ENCODE results near the gene XPNPEP2. TPM values are rescaled to one million over a fixed set of nuclear protein-coding genes. Genes with fewer than 3 reads are reported as not detected.
A peak's percentile ranks its signal among the peaks of the same experiment; 100 is the strongest.

The XPNPEP2 gene
- total RNA-seq, 1 donor from 2014 or later, result not detected

GRCh38 chrX:129698150-129698549 lies 40.6 kb upstream of the XPNPEP2 start:
- no peaks in the 10 kb centered on the region for H3K4me1 Mint-ChIP-seq (ENCODE audit: low read depth, unreplicated experiment)

GRCh38 chrX:129700536-129700935 lies 38.2 kb upstream of the XPNPEP2 start:
- DNase-seq (ENCODE audit: low read depth), result no peak
- Histone ChIP-seq H3K4me1 (ENCODE audit: insufficient read depth, low read length) (no peaks in the 10 kb centered on the region), H3K4me3 (ENCODE audit: insufficient read depth, low read depth, low read length) (no peak overlapping the region), H2AFZ (ENCODE audit: low read depth, low read length) (no peak overlapping the region), H4K20me1 (ENCODE audit: insufficient read depth, low read length) (no peaks in the 10 kb centered on the region), H3K9me3 (ENCODE audit: insufficient read depth, low read depth, low read length) (no peaks in the 10 kb centered on the region), H3K27me3 (ENCODE audit: insufficient read depth, low read length) (no peaks in the 10 kb centered on the region), H3K9ac (ENCODE audit: low read length) (no peak overlapping the region), H3K36me3 (ENCODE audit: insufficient read depth, low read length) (no peaks in the 10 kb centered on the region), H3K27ac (ENCODE audit: low read depth, low read length) (no peak overlapping the region), H3K79me2 (ENCODE audit: insufficient read depth, low read length) (no peaks in the 10 kb centered on the region), H3K4me2 (ENCODE audit: low read length) (no peak overlapping the region)
- Mint-ChIP-seq H3K9me3 (ENCODE audit: unreplicated experiment) (no peaks in the 10 kb centered on the region), H3K4me3 (ENCODE audit: unreplicated experiment) (no peak overlapping the region), H3K27me3 (ENCODE audit: low read depth, unreplicated experiment) (peaks cover 25% of the 10 kb centered on the region), H3K27ac (ENCODE audit: unreplicated experiment) (no peak overlapping the region), H3K4me1 (ENCODE audit: low read depth, unreplicated experiment) (no peaks in the 10 kb centered on the region), H3K36me3 (ENCODE audit: low read depth, unreplicated experiment) (no peaks in the 10 kb centered on the region)
- TF ChIP-seq CTCF (IDR thresholded peaks at IDR 0.05; ENCODE audit: insufficient read depth, low read depth, low read length) (no peak), EZH2 (IDR thresholded peaks at IDR 0.05; ENCODE audit: insufficient read depth, low read length) (no peak)
- no peak for FAIRE-seq

More at GRCh38 chrX:129698150-129698549, 40.6 kb upstream of the XPNPEP2 start:
- no peak for FAIRE-seq
- TF ChIP-seq EZH2 (IDR thresholded peaks at IDR 0.05; ENCODE audit: insufficient read depth, low read length), result no peak
- no peak for TF ChIP-seq CTCF (IDR thresholded peaks at IDR 0.05; ENCODE audit: insufficient read depth, low read depth, low read length)
- H2AFZ ChIP-seq (ENCODE audit: low read depth, low read length), result no peak overlapping the region
- no peak overlapping the region for H3K4me3 ChIP-seq (ENCODE audit: insufficient read depth, low read depth, low read length)
- H3K27ac ChIP-seq (ENCODE audit: low read depth, low read length), result no peak overlapping the region
- DNase-seq (ENCODE audit: low read depth), result no peak
- H3K36me3 ChIP-seq (ENCODE audit: insufficient read depth, low read length), result no peaks in the 10 kb centered on the region
- H3K36me3 Mint-ChIP-seq (ENCODE audit: low read depth, unreplicated experiment), result no peaks in the 10 kb centered on the region
- peaks cover 17% of the 10 kb centered on the region for H3K27me3 Mint-ChIP-seq (ENCODE audit: low read depth, unreplicated experiment)
- no peak overlapping the region for H3K9ac ChIP-seq (ENCODE audit: low read length)
- no peaks in the 10 kb centered on the region for H3K79me2 ChIP-seq (ENCODE audit: insufficient read depth, low read length)
- no peaks in the 10 kb centered on the region for H3K4me1 ChIP-seq (ENCODE audit: insufficient read depth, low read length)
- no peaks in the 10 kb centered on the region for H3K9me3 Mint-ChIP-seq (ENCODE audit: unreplicated experiment)
- H3K4me3 Mint-ChIP-seq (ENCODE audit: unreplicated experiment), result no peak overlapping the region
- H3K4me2 ChIP-seq (ENCODE audit: low read length), result no peak overlapping the region
- no peaks in the 10 kb centered on the region for H4K20me1 ChIP-seq (ENCODE audit: insufficient read depth, low read length)
- no peaks in the 10 kb centered on the region for H3K9me3 ChIP-seq (ENCODE audit: insufficient read depth, low read depth, low read length)
- no peak overlapping the region for H3K27ac Mint-ChIP-seq (ENCODE audit: unreplicated experiment)
- no peaks in the 10 kb centered on the region for H3K27me3 ChIP-seq (ENCODE audit: insufficient read depth, low read length)

GRCh38 chrX:129701624-129702069 lies 37.1 kb upstream of the XPNPEP2 start:
- H3K9me3 Mint-ChIP-seq (ENCODE audit: unreplicated experiment), result no peaks in the 10 kb centered on the region
- no peak overlapping the region for H3K27ac ChIP-seq (ENCODE audit: low read depth, low read length)
- H3K9ac ChIP-seq (ENCODE audit: low read length), result no peak overlapping the region
- no peaks in the 10 kb centered on the region for H3K4me1 Mint-ChIP-seq (ENCODE audit: low read depth, unreplicated experiment)
- H3K4me1 ChIP-seq (ENCODE audit: insufficient read depth, low read length), result no peaks in the 10 kb centered on the region
- H3K9me3 ChIP-seq (ENCODE audit: insufficient read depth, low read depth, low read length), result no peaks in the 10 kb centered on the region
- DNase-seq (ENCODE audit: low read depth), result peak; percentile 51
- no peak for FAIRE-seq
- H3K36me3 ChIP-seq (ENCODE audit: insufficient read depth, low read length), result no peaks in the 10 kb centered on the region
- no peak overlapping the region for H3K4me2 ChIP-seq (ENCODE audit: low read length)
- TF ChIP-seq CTCF (IDR thresholded peaks at IDR 0.05; ENCODE audit: insufficient read depth, low read depth, low read length) (no peak), EZH2 (IDR thresholded peaks at IDR 0.05; ENCODE audit: insufficient read depth, low read length) (no peak)
- no peaks in the 10 kb centered on the region for H3K27me3 ChIP-seq (ENCODE audit: insufficient read depth, low read length)
- H3K36me3 Mint-ChIP-seq (ENCODE audit: low read depth, unreplicated experiment), result no peaks in the 10 kb centered on the region
- no peaks in the 10 kb centered on the region for H3K79me2 ChIP-seq (ENCODE audit: insufficient read depth, low read length)
- no peaks in the 10 kb centered on the region for H4K20me1 ChIP-seq (ENCODE audit: insufficient read depth, low read length)
- H2AFZ ChIP-seq (ENCODE audit: low read depth, low read length), result no peak overlapping the region
- H3K4me3 ChIP-seq (ENCODE audit: insufficient read depth, low read depth, low read length), result no peak overlapping the region
- H3K27me3 Mint-ChIP-seq (ENCODE audit: low read depth, unreplicated experiment), result peaks cover 22% of the 10 kb centered on the region
- H3K27ac Mint-ChIP-seq (ENCODE audit: unreplicated experiment), result no peak overlapping the region
- H3K4me3 Mint-ChIP-seq (ENCODE audit: unreplicated experiment), result no peak overlapping the region
